GM19035 (cell line): ENCODE data around the gene NEK7.
A peak's percentile ranks its signal among the peaks of the same experiment; 100 is the strongest.

ENCODE experiments used
- ATAC-seq: cut with Tn5 transposase; IDR thresholded peaks from one replicate; pipeline ENCODE4 v1.9.1; 2021; ENCODE audit not compliant: unreplicated experiment

NEK7 gene

GRCh38 chr1:198333744-198334143, 176.9 kb downstream of the NEK7 start:
- ATAC-seq = no peak

DNA sequence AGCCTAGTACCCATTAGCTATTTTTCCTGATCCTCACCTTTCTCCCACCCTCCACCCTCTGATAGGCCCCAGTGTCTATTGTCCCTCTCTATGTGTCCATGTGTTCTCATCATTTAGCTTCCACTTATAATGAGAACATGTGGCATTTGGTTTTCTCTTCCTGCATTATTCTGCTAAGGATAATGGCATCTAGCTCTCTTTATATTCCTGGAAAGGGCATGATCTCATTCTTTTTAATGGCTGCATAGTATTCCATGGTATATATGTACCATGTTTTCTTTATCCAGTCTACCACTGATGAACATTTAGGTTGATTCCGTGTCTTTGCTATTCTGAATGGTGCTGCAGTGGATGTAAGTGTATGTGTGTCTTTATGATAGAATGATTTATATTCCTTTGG, 178.9 kb downstream of the NEK7 start:
- ATAC-seq = no peak

- no peak for ATAC-seq
Observed at GRCh38 chr1:198337886-198338285, 181.1 kb downstream of the NEK7 start.

DNA sequence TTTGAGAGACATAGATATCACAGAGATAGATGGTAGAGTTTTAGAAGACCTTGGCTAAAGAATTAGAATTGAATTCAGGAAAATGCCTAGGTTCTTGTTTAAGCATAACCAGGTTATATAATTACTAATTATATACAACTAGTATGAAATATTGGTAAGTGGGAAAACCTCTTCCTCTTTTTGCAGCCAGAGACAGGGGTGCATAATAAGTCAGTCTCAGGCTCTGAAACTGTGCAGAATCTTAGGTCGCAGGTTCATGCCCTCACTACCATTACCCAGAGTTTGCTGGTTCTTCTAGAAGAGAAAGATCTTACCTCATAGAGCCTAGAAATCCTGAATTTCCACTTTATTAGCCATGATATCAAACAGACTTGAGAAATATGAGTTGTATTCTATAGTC, 183.3 kb downstream of the NEK7 start:
- ATAC-seq = no peak

DNA sequence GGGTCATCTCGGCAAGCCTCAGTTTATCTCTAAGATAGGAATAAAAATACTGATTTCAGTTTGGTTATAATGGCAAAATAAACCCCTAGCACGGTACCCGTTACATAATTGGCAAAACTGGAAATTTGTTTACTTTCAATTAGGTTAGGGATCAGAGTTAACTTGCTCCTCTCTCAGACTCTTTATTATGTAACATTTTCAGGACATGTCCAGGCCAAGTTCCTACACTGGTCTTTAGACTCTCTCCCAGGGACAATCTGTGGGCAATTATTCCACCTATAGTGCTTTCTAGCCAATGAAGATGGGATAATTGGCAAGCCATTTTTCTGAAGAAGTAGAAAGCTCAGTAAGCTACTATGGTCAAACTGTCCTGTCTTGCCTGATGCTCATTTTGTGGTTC, 189.4 kb downstream of the NEK7 start:
- no peak for ATAC-seq

- ATAC-seq = no peak
Observed at GRCh38 chr1:198350456-198350855, 193.7 kb downstream of the NEK7 start.

DNA sequence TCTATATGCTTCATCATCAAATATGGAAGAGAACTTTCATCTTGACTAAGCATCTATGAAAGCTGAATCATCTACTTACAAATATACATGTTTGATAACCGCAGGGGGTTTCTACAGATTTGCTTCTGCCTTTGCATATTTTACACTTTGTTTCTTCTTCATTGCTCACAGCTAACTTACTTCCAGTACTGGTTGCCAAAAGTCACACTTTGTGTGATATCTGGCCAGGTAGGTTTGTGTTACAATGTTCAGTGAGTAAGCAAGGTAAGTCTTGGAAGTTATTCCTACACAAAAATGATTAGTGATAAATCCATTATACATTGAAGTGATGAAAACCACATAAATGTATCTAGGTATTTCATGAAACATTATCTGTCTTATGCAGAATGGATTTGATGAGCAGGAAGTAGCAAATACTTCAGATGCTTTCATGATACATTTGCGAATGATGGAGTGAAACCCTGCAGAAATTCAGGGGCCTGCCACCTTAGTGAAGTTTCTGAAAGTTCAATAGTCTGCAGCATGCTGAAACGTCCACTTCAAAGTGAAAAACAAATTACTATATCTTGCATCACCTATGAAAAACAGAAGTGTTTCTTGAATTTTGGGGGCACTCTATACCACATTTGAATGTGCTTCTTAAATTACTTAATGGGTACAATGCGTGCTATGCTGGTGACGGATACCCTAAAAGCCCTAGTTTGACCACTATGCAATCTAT, 196.3 kb downstream of the NEK7 start:
- peak; percentile 87 for ATAC-seq

DNA sequence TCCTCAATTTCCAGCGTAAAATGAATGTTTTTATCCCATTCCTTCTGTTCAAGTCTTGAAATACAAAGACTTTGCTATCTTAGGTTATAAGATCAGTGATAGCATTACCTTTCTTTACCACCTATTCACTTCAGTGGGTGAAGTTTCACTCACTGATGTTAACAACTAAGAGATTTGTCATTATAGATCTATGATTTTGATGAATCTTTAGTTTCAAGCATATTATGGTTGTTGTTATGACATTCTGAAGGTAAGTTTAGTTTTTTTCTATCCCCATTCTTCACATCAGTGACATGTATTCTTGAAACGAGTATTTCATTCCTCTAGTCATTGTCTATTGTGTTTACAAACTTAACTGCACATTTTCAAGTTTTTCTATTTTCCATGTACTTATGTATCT, 201.1 kb downstream of the NEK7 start:
- ATAC-seq = no peak

GRCh38 chr1:198359024-198359653, 202.3 kb downstream of the NEK7 start:
- no peak for ATAC-seq

DNA sequence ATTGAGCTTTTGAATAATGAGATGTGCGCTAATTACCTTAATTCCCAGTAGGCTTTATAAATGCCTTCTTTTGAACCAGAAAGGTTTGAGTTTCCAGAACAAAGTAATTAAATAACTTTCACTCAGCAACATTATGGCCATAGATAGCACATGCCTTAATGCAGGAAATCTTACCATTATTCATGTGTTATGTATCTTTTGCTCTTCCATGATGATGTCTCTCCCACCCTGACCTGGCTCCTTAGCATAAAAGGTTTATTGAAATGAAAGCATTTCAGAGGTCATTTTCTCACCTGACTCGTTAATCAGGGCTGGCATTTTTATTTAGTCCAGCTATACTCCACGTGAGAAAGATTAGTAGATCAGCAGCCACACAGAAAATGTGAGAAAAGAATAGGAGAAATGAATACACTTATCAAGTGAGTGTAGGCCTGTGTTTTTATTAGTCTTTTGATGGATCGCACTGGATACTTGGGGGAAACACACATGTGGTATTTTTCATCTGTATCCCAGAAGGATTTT, 203.5 kb downstream of the NEK7 start:
- no peak for ATAC-seq

- no peak for ATAC-seq
Observed at GRCh38 chr1:198361237-198361767, 204.5 kb downstream of the NEK7 start.

- ATAC-seq = peak; percentile 78
Observed at GRCh38 chr1:198363625-198364151, 206.9 kb downstream of the NEK7 start.

DNA sequence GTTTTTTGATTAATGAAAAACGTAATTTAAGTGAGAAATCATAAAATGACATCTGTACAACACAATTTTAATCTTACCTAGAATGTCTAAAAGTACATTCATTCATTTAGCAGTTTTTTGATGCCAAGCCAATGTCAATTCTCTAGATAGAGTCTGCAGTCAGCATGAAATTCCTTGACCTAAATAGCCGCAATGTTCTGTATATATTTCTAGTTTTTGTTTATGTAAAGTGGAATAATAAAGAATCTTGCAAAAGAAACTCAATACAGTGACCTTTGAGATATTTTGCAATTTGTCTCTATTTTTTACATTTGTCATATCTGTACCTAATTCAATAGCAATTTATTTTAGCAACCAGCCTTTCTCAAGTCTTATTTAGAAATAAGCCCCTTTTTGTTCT, 207.7 kb downstream of the NEK7 start:
- ATAC-seq = no peak

DNA sequence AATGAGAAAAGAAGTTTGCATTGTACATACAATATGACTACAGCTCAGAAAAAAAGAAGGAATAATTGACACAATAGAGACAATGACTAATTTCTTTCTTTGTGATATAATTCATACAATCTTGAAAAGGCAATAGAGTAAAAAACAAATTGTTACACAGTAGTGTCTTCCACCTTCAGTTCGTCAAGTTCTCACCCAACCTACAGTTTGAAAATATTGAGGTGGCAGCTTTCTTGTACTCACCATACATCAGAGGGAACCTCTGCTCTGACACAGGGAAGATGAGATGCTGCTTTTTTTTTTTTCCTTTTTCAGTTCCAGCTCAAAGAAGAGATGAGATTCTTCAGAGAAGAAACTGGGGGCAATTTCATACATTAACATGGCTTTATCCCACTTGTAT, 210.5 kb downstream of the NEK7 start:
- ATAC-seq = no peak

DNA sequence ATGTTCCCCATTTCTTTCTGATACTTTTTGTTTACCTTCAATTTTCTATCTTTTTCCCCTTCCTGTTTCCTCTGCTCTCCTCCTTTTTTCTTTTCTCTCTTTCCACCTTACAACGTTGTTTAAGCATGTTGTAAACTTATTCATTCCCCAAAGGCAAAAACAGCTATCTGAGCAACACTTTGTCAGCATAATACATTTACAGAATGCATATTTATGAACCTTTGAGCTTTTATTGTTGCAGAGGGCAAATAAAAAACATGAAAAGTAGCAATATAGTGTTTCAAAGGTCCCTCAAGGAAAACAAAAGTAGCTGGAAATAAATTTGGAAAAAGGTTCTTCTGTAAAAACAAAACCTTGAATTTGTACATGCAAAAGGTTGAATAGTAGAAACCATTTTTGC, 214.2 kb downstream of the NEK7 start:
- no peak for ATAC-seq
